ENCODE results near the gene SETD4.
A peak's percentile ranks its signal among the peaks of the same experiment; 100 is the strongest.

Gene SETD4

DNA sequence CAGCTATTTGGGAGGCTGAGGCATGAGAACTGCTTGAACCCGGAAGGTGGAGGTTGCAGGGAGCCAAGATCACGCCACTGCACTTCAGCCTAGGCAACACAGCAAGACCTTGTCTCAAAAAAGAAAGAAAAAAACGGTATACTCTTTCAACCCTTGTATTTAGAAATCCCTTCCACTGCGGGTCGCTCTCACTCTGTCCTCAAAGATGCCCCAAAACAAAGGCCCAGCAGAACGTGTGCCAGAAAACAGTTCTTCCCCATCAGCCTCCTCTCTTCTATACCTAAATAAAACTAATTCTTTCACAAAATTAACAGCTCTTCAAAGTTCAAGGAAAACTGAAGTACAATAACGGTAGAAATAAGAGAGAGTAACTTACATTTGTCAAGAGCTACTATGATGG, 13.2 kb downstream of the SETD4 start:
- DNase-seq (ENCODE audit: low spot score): no peak

- no peak for DNase-seq (ENCODE audit: low spot score)
Observed at GRCh38 chr21:36045993-36046392, 14.3 kb downstream of the SETD4 start.

DNA sequence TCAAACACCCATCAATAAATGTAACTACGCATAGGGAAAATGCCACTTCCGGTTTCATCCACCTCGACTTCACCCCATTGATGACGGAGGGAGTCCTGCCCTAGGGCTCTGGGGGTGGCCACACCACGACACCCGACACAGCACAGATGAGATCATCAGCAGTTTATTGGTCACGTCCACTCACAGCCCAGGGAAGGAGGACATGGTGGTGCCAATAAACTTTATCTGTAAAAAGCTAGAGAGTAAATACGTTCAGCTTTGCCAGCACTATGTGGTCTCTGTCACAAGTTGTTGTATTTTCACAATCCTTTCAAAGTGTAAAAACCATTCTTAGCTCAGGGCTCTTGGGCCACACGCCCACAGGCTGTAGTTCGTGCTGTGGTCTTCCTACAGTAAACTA, 16.3 kb downstream of the SETD4 start:
- DNase-seq (ENCODE audit: low spot score): no peak

- DNase-seq (ENCODE audit: low spot score): no peak
Observed at GRCh38 chr21:36041910-36042309, 18.4 kb downstream of the SETD4 start.

- DNase-seq (ENCODE audit: low spot score): no peak
Observed at GRCh38 chr21:36040389-36040788, 19.9 kb downstream of the SETD4 start.

- no peak for DNase-seq (ENCODE audit: low spot score)
Observed at GRCh38 chr21:36039861-36040260, 20.5 kb downstream of the SETD4 start.

- no peak for DNase-seq (ENCODE audit: low spot score)
Observed at GRCh38 chr21:36038701-36039497, 21.4 kb downstream of the SETD4 start.

DNA sequence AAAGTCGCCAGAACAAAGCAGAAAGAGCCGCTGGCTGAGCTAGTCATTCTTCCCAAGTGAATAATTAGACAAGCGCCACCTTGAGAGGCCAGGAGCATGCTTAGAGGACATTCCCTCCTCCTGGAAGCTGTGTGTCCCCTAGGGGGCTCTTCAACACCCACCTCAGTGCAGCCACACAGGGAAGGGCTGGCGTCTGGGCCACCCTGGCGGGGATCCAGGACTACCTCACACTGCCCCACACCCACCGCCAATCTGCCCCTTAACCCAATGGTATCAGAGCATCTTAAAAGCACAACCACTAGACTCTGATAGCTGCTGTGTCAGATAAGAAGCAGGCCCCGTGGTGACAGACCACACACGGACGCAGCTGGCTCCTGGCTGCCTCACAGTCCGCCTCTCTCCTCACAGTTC, 24.9 kb downstream of the SETD4 start:
- no peak for DNase-seq (ENCODE audit: low spot score)

- no peak for DNase-seq (ENCODE audit: low spot score)
Observed at GRCh38 chr21:36034211-36034913, 26.0 kb downstream of the SETD4 start.

DNA sequence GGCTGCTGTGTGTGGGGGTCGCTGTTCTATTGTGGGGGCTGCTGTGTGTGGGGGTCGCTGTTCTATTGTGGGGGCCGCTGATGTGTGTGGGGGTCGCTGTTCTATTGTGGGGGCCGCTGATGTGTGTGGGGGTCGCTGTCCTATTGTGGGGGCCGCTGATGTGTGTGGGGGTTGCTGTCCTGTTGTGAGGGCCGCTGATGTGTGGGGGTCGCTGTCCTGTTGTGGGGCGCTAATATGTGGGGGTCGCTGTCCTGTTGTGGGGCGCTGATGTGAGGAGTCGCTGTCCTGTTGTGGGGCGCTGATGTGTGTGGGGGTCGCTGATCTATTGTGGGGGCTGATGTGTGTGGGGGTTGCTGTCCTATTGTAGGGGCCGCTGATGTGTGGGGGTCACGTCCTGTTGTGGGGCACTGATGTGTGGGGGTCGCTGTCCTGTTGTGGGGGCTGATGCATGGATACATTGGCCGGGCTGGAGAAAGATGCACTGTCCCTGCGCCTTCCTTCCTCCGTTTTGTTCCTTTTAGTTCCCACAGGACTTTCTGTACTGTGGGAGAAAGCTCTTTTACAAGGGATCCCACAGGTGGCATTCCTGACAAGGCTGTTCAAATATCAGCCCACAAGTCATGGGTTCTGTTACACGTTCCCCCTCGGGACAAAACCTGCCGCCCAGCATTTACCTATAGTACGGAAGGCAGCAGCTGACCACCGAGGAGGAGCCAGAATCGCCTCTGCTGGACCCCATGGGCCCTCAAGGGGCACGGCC, 27.5 kb downstream of the SETD4 start:
- DNase-seq (ENCODE audit: low spot score): no peak

- DNase-seq (ENCODE audit: low spot score): no peak
Observed at GRCh38 chr21:36030581-36031189, 29.6 kb downstream of the SETD4 start.

DNA sequence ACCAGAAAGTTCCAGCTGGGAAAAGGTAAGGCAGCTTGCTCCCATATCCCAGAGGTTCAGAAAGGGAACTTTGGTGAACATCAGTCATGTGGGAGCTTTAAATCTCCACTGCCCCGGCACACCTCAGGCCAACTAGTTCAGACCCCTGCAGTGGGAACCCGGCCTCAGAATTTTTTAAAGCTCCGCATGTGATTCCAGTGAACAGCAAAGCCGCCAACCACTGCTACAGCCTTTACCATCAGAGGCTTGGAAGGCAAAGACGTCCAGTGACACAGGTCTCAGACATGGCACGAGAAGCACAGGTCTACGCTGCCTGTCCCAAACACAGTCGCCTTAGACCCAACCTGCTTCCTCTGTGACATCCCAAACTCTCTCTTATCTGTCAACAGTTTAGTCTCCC, 31.0 kb downstream of the SETD4 start:
- DNase-seq (ENCODE audit: low spot score): no peak

DNA sequence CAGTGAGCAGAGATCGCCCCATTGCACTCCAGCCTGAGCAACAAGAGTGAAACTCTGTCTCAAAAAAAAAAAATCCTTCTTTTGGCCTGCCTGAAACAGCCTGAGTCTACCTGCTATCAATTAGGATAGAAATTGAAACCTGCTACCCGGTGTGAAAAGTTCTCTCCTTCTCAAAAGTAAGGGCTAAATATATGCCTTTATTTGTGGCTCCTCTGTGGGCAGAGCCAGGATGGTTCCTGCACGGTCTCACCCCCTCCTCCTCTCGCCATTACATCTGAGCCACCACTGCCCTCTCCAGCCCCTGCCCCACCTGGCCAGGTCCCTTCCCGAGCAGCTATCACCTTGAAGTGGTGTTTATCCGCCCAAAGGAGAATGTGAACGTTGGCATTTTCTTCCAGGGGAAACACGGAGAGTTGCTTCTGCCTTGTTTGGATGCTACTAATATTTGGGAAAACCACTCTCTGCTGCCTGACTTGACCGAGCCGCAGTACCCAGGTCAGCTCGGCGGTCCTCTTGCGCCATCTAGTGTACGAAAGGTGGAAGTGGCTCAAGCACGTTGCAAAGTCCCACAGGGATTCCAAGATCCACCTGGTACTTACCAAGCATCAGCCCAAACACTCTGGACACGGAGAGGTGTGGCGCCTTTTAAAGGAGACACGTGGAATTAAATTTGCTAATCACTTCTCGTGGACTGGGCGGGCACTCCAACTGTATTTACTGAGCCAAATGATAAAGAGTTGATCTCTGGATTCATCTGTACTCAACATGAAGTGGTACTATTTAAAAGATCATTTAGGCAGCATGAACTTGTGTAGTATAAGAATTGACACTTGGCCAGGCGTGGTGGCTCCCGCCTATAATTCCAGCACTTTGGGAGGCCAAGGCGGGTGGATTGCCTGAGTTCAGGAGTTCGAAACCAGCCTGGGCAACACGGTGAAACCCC, 31.9 kb downstream of the SETD4 start:
- peak; percentile 90 for DNase-seq (ENCODE audit: low spot score)

DNA sequence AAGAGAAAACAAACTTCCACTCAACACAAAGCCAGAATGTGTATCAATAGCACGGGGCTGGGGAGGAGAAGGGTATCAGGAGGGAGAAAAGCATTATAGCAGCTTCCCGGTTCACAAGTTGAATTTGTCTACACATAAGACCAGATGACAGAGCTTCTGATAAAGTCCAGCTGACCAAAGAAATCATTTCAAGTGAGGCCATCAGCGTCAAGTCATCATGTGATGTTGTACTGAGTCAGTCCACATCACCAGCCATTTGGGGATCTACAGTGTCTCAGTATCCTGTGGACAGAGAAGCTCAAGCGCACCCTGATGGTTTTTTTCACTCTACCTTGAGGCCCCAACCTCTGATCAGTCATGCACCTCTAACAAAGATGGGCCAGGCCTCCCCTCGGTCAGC, 33.0 kb downstream of the SETD4 start:
- peak; percentile 34 for DNase-seq (ENCODE audit: low spot score)

DNA sequence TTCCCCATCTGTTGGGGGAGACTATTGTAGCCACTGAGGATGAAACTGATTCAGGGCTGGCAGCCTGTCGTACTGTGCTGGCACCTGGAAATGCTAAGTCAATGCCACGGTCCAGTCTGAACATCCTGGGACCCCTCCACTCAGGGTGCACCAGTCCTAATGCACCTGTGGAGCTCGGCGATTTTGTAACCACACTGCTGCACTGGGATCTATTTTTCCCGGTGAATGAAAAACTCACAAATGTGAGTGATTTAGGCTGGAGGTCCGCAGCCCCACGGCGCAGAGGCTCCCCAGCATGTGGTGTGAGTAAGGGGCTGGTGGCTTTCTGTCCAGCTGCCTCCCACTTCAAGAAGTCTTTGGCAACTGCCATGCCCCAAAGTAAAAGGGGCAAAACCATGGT, 35.5 kb downstream of the SETD4 start:
- no peak for DNase-seq (ENCODE audit: low spot score)

DNA sequence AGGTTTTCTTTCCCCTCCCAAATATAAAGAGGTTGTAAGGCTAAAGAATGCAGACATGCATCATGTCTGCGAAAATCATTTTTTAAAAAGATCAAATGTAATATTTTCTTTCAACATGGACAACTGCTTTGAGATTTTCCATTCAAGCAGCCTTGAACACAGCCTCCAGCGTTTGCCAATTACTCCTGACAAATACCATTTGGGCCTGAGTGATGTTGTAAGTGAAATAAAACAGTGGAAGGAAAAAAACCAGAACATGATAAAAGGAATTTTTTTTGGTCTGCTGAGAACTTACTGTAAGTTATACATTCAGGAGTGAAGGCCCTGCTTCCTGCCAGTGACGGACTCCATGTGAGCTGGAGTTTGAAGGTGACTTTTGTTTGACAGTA, 37.2 kb downstream of the SETD4 start:
- no peak for DNase-seq (ENCODE audit: low spot score)

DNA sequence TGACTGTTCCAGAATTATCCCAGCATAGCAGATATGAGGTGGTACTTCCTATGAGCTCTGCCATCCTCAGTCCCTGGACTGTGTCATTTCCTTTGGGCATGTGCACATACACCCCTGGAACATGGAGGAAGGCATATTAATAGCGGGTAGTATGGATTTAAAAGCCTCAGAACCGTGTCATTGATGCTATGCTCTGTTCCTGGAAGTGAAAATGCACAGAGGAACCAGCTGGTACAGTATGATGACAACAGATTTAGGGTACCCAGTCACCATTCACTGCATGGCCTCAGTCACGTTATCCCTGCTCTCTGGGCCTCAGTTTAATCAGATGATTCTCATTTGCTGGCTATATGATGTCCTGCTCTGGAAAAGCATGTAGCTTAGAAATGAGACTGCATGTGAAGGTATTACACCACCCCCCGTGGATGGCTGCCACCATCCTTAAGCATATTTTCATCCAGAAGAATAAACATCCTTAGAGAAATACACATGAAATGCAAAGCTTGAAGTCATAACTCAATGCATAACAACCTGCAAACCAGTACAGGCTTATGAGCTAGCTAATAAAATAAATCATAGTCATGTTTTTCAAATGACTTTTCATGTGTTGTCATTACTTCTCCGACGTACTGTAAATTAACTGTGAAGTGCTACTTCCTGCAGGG, 37.8 kb downstream of the SETD4 start:
- no peak for DNase-seq (ENCODE audit: low spot score)

DNA sequence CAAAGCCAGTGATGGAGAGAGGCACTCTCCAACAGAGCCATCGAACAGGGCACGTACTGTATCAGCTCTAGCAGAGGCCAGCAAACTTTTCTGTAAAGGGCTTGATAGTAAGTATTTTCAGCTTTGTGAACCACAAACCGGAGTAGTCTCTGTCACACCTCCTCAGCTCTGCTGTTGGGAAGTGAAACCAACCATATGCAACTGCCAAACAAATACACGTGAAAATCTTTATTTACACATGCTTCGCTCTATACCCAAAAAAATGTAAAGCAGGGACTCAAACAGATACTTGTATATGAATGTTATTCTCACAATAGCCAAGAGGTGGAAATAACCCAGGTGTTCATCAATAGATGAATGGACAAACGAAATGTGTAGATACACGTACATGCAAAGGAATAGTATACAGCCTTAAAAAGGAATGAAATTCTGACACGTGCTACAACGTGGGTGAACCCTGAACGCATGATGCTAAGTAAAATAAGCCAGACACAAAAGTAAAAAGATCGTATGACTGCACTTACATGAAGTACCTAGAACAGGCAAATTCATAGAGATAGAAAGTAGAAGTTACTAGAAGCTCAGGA, 39.0 kb downstream of the SETD4 start:
- DNase-seq (ENCODE audit: low spot score): no peak

DNA sequence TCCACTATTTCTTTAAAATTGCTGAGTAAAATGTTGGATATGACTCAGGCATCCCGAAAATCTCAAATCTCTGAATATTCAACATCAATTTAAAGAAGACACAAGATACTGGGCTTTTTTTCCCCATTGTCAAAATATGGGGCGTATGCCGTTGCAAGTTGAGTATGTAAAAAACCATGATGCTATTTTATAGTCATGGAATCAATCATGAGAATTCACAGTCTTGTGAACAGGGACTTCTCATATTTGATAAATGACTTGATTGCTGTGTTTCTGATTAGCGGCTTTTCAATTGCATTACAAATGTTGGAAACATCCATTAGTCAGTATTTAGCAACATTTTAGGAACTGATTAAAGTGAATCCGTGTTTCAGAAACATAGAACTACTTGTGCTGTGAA, 45.3 kb downstream of the SETD4 start:
- DNase-seq (ENCODE audit: low spot score): no peak

GRCh38 chr21:36010801-36011200, 49.5 kb downstream of the SETD4 start:
- no peak for DNase-seq (ENCODE audit: low spot score)

All from AG08395 (cell line).